Brain microvascular endothelial cell (primary cell): ENCODE data around the gene C1orf122.

Experiments used
- DNase-seq: peaks from one replicate; pipeline ENCODE4 v3.0.0-alpha.2; 2020
- H3K27ac ChIP-seq: fragments of 250-450 bp; sonication (Bioruptor Pico); 2 replicates; pipeline ENCODE4 v1.5.1; 2020; ENCODE audit warnings: mild to moderate bottlenecking, moderate library complexity
- H3K27me3 ChIP-seq: fragments of 250-450 bp; sonication (Bioruptor Pico); replicated peaks from 2 replicates; pipeline ENCODE4 v1.5.1; 2020; ENCODE audit warnings: mild to moderate bottlenecking
- H3K36me3 ChIP-seq: fragments of 250-450 bp; sonication (Bioruptor Pico); replicated peaks from 2 replicates; pipeline ENCODE4 v1.5.1; 2020; ENCODE audit warnings: mild to moderate bottlenecking
- H3K4me3 ChIP-seq: 2 replicates; pipeline ENCODE4 v1.5.1; 2011; ENCODE audit warnings: low read depth, mild to moderate bottlenecking, control low read depth, low read length, moderate library complexity
- in situ Hi-C: cut with HindIII; loops from 2 replicates; pipeline ENCODE4 v1.10.0; 2017; ENCODE audit warnings: low sequenced_read_pairs, low pct_ligation_motif_present
- TF ChIP-seq, protein P1 (sequence below): IDR thresholded peaks from 2 replicates; pipeline ENCODE4 v1.5.1; 2011; ENCODE audit warnings: low read depth, mild to moderate bottlenecking, moderate library complexity, low read length, control low read depth, inconsistent platforms; ENCODE audit errors: missing control alignments

Gene C1orf122

DNA sequence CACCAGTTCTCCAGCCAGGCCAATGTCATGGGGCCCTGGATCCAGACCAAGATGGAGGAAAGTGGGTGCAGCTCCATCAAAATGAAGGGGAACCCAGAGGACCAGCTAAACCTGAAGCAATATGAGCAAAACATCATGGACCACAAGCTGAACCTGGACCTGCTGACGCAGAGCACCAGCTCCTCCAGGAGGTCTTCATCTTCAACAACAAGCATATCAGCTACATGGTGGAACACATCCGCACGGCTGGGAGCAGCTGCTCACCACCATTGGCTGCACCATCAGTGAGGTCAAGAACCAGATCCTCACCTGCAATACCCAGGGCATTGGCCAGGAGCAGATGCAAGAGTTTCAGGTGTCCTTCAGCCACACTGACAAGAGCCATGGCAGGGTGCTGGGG, 28.9 kb upstream of the C1orf122 start:
- Histone ChIP-seq H3K36me3 (no peaks in the 10 kb centered on the region), H3K27ac (no peak overlapping the region), H3K4me3 (no peak overlapping the region), H3K27me3 (no peaks in the 10 kb centered on the region)
- DNase-seq, result no peak
- TF ChIP-seq, protein P1, sequence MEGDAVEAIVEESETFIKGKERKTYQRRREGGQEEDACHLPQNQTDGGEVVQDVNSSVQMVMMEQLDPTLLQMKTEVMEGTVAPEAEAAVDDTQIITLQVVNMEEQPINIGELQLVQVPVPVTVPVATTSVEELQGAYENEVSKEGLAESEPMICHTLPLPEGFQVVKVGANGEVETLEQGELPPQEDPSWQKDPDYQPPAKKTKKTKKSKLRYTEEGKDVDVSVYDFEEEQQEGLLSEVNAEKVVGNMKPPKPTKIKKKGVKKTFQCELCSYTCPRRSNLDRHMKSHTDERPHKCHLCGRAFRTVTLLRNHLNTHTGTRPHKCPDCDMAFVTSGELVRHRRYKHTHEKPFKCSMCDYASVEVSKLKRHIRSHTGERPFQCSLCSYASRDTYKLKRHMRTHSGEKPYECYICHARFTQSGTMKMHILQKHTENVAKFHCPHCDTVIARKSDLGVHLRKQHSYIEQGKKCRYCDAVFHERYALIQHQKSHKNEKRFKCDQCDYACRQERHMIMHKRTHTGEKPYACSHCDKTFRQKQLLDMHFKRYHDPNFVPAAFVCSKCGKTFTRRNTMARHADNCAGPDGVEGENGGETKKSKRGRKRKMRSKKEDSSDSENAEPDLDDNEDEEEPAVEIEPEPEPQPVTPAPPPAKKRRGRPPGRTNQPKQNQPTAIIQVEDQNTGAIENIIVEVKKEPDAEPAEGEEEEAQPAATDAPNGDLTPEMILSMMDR, result no peak
- in situ Hi-C loops, result no loop called here

DNA sequence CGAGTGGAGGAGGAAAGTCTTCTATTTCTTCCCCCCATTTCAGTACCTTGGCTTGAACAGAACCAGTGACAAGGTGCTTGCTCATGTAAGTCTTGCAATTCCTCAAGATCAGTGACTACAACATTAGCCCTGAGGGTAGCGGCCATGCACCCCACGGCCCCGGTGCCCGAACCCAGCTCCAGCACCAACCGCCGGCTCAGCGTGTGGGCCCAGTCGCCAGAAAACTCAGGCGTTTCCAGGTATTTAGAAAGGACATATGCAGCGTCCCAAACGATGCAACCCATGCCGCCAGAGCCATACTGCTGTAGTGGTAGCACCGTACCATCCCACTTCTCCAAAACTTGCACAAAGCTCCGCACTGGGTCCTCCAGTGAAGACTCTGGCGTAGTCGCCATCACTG, 25.1 kb upstream of the C1orf122 start:
- no peak overlapping the region for H3K27ac ChIP-seq
- no peaks in the 10 kb centered on the region for H3K36me3 ChIP-seq
- no peak overlapping the region for H3K4me3 ChIP-seq
- no peak for DNase-seq
- H3K27me3 ChIP-seq, result peaks cover 2% of the 10 kb centered on the region
- TF ChIP-seq, protein P1, result no peak
- in situ Hi-C loops, result no loop called here

DNA sequence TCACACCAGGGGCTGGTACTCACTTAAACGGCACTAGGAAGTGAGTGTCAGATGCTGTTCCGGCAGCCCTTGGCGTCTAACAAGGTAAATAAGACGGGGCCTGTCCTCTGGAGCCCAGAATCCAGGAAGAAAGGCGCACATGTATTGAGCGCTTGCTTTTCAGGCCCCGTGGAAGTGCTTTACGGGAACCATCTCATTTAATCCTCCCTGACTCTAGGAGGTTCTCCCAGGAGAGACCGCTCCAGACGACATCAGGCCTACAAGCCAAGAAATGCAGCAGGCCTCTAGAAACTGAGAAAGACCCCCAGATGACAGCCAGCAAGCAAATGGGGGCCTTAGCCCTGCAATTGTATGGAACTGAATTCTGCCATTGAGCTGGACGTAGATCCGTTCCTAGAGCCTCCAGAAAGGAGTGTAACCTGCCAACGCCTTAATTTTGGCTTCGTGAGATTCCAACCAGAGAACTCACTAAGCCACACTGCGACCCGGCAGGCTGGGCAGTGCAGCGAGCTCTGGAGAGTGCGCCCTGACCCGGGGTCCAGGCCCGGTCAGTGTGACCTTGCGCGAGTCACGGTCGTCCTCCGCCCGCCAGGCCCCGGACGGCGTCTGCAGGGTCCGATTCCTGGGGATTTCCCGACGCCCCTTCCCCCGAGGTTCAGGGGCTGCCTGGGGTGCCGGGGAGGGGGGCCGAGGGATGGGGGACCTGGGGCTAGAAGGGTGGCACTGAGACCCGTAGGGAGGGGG, 14.5 kb upstream of the C1orf122 start:
- H3K27ac ChIP-seq, result no peak overlapping the region
- TF ChIP-seq, protein P1, result no peak
- no peaks in the 10 kb centered on the region for H3K36me3 ChIP-seq
- in situ Hi-C loops, result no loop called here
- no peak for DNase-seq
- H3K27me3 ChIP-seq, result peaks cover 14% of the 10 kb centered on the region
- H3K4me3 ChIP-seq, result no peak overlapping the region

DNA sequence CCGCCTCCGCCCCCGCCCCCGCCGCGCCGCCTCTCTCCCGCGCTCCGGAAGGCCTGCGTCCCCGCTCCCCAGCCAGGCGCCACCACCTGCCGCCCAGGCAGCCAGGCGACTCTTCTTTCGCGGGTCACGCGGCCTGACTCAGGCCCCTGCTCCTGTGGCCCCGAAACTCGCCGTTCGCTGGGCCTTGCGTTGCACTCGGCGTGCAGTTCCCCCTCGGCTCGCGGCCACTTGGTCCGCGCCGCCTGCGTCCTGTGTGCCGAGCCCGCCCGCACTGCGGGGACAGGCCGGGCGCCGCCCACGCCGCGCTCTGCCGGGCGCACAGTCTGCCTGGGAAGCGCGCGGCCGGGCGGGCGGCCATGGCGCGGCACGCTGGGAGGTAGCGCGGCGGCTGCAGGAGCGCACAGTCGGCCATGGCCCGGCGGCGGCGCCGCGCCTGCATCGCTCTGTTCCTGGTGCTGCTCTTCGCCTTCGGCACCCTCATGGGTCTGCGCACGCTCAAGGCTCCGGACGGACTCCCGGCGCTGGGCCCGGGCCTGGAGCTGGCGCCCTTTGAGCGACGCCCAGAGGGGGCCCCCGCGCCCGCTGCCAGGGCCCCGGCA, 13.7 kb upstream of the C1orf122 start, which contains the start of gene MANEAL:
Gene MANEAL, plus strand, starts transcription at position 75 of the 599 bp plus-strand sequence. Its CDS starts 336 bp downstream, at position 411.
- in situ Hi-C loops, result no loop called here
- TF ChIP-seq, protein P1, result no peak
- Histone ChIP-seq H3K4me3 (peak within 1 kb of the TSS; percentile 52), H3K36me3 (no peaks in the 10 kb centered on the region), H3K27me3 (peaks cover 14% of the 10 kb centered on the region), H3K27ac (no peak within 1 kb of the TSS)
- peak; percentile 29 for DNase-seq

DNA sequence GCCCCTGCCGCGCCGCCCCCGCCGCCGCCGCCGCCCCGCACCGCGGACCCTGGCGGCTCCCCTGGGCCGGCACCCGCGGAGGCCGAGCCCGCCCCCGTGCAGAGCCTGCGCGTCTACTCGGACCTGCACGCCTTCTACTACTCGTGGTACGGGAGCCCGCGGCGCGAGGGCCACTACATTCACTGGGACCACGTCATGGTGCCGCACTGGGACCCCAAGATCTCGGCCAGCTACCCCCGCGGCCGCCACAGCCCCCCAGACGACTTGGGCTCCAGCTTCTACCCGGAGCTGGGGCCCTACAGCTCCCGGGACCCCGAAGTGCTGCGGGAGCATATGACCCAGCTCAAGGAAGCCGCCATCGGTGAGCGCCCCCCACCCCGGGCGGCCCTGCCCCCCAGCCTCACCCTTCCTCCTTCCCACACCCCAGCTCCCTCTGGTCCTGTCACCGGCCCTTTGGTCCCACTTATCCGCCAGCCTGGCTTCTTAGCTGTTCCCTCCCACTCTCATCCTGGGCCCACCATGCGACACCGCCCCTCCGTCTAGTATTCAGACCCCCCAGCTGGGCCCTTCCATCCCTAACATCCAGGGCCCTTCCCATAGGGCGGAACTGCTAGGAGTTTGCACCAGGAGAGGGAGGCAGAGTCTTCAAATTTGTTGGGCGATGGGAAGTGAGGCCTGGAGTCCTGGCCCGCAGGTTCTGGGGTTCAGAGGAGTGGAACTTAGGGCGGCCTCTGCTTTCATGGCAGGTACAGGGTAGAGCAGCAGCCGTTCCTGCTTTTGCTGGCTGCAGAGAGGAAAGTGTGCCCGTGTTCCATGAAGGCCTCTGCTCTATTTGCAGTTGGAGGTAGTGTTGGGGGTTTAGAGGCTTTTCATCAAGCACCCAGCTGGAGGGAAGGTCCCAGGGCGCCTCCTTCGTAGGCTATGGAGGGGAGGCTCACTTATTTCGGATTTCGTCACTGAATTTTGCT, 12.9 kb upstream of the C1orf122 start:
- no peaks in the 10 kb centered on the region for H3K36me3 ChIP-seq
- TF ChIP-seq, protein P1, result no peak
- no peak overlapping the region for H3K27ac ChIP-seq
- no peak for DNase-seq
- in situ Hi-C loops, result no loop called here
- no peak overlapping the region for H3K4me3 ChIP-seq
- H3K27me3 ChIP-seq, result peaks cover 14% of the 10 kb centered on the region
